T-helper 22 cell (primary cell): ENCODE measurements around the gene NUP88.

Experiments
- DNase-seq: peaks from one replicate; pipeline ENCODE4 v3.0.0-alpha.2; 2020; ENCODE audit warnings: low read depth

Gene NUP88

DNA sequence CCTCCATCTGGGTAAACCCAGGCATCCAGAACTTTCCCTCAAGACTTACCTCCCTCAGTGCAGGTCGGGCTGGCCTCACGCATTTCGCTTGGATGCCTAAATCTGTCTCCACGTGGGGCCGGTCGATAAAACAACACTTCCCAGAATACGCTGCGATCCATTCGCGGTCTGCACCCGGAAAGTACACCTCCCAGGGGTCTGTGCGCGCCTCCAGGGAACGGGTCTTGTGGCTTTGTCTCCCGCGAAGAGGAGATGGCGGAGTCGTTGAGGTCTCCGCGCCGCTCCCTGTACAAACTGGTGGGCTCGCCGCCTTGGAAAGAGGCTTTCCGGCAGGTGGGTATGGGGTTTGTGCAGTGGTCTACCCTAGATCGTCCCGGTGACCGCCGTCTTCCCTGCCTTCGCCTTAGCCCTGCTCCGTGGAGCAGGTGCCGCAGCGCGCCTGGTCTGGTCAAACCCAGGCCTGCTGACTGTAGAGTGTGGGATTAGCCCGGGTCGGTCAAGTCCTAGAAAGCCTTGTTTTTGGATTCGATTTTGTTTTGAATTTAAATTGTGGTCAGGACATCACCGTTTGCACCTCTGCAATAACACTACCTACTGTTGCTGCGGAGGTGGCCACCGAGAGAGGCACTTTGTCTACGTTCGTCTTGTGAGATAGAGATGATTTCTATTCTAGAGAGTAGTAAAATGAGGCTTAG, 644 bp upstream of the NUP88 start, which contains the start of gene RPAIN:
RPAIN (plus strand) TSS at position 224 of the 695 bp plus-strand sequence; CDS start at position 253, 29 bp downstream.
- DNase-seq, result peak; percentile 80

- DNase-seq, result peak; percentile 59
These were observed 555 bp downstream of the NUP88 start for GRCh38 chr17:5418858-5419355.

DNA sequence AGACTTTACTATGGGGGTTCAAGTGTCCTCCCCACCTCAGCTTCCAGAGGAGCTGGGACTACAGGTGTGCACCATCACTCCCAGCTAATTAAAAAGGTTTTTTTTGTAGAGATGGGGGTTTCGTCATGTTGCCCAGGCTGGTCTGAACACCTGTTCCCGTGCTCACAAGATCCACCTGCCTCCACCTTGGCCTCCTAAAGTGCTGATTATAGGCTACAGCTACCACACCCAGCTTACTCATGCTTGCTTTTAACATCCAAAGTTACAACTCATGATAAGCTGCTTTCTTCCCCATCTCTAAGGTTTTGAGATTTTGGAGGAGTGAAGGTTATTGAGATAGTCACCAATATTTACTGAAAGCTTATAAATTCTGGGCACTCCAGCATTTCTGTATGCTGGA, 2.6 kb downstream of the NUP88 start:
- DNase-seq, result no peak

- DNase-seq, result no peak
These were observed 5.8 kb downstream of the NUP88 start for GRCh38 chr17:5413682-5414081.

DNA sequence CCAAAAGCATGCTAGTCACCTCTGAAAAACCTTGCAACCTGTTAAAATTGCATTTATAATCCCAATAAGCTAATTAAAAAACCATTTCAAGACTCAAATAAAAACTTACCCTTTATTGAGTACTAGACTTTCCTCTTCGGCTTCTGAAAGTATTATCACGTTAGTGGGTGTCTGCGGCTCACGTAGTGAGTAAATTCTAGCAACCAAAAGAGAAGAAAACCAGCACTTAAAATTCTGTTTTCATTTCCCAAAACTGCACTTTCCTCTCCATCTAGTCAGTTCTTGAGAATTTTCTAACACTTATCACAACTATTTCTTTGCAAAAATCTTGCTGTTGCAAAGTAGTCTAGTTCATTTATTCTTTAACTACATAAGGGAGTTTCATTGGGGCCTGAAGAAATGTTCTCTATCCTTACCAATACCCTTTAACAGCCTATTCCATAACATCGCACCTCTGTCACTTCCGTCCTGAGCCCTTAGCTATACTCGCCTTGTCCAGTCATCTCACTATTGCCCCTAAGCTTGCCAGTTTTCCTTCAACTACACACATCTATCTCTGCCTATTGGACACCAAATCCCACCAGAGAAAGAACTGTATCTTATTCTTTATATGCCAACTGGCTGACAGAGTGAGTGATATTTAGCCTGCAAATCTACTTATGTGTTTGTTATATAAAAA, 8.7 kb downstream of the NUP88 start:
- DNase-seq, result no peak

- no peak for DNase-seq
These were observed 11.3 kb downstream of the NUP88 start for GRCh38 chr17:5408186-5408585.

- DNase-seq, result no peak
These were observed 14.1 kb downstream of the NUP88 start for GRCh38 chr17:5405400-5405799.

DNA sequence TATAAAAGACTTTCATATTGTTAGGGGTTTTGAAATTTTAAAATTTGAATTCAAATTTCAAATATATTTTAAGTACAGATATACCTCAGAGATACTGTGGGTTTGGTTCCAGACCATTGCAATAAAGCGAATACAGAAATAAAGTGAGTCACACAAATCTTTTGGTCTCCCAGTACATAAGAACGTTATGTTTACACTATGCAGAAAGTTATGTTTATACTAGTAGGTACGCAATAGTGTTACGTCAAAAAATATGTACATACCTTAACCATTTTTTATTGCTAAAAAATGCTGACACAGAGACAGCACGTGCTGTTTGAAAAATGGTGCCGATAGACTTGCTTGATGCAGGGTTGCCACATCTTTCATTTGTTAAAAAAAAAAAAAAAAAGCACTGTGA, 19.7 kb downstream of the NUP88 start:
- no peak for DNase-seq

DNA sequence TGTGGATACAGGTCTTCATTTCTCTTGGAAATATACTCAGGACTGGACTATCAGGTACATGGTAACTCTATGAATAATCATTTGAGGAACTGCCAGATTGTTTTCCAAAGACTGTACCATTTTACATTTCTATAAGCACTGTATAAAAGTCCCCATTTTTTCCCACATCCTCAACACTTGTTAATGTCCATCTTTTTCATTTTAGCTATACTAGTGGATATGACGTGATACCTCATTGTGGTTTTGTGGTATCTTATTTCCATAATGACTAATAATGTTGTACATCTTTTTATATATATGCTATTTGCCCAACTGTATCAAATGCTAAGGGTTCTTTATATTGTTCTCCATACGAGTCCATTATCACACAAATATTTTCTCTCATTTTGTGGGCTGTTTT, 22.9 kb downstream of the NUP88 start:
- no peak for DNase-seq

GRCh38 chr17:5391678-5392077, 27.8 kb downstream of the NUP88 start:
- no peak for DNase-seq

GRCh38 chr17:5381542-5381941, 37.9 kb downstream of the NUP88 start:
- no peak for DNase-seq

- DNase-seq, result no peak
These were observed 38.8 kb downstream of the NUP88 start for GRCh38 chr17:5380491-5381135.

DNA sequence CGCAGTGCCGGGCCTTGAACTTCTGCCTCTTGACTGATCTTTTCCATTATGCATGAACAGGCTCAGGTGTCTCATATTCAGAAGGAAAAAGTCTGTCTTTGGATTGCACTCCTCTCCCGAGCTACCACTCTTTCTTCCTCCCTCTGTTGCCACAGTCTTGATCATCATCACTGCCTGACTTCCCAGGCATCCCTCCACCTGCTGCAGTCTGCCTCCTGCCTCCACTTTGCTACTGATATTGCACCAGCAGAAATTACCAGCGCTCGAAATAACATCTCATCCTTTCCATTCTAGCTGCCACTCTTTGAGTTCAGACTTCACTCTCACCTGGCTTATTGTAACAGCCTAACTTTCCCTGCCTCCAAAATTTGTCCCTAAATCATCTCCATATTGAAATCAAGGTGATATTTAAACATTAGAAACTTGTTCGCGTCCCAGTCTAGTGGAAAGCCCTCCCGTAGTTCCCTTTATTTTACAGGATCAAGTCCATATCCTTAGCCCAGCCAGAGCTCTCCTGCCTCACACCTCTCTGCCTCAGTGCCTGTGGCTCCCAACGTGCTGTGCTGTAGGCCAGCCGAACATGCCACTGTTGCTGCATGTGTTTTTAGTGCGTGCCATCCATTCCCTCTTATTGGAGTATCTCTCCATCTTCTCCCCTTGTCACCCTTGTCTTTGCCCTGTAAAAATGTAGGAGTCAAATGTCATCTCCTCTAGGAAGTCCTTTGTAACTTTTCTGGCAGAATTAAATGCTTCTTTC, 39.9 kb downstream of the NUP88 start:
- DNase-seq, result no peak

- DNase-seq, result no peak
These were observed 40.8 kb downstream of the NUP88 start for GRCh38 chr17:5378566-5379207.

- DNase-seq, result no peak
These were observed 46.4 kb downstream of the NUP88 start for GRCh38 chr17:5373112-5373511.

- no peak for DNase-seq
These were observed 49.1 kb downstream of the NUP88 start for GRCh38 chr17:5370411-5370810.

DNA sequence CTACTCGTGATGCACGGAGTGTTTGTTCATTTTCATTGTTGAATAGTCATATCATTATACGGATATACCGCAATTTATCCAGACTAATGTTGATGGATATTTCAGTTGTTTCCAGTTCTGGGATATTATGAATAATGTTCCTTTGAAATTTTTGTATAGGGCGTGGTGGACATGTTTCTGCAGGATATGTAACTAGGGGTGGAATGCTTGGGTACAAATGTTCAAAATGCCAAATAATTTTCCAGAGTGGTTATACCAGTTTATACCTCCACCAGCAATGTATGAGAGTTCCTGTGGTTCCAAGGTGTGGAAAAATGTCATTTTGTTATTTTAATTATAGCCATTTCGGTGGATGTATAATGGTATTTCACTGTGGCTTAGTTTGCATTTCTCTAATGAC, 53.6 kb downstream of the NUP88 start:
- no peak for DNase-seq

GRCh38 chr17:5364696-5365095, 54.8 kb downstream of the NUP88 start:
- no peak for DNase-seq

- no peak for DNase-seq
These were observed 55.3 kb downstream of the NUP88 start for GRCh38 chr17:5364156-5364555.

DNA sequence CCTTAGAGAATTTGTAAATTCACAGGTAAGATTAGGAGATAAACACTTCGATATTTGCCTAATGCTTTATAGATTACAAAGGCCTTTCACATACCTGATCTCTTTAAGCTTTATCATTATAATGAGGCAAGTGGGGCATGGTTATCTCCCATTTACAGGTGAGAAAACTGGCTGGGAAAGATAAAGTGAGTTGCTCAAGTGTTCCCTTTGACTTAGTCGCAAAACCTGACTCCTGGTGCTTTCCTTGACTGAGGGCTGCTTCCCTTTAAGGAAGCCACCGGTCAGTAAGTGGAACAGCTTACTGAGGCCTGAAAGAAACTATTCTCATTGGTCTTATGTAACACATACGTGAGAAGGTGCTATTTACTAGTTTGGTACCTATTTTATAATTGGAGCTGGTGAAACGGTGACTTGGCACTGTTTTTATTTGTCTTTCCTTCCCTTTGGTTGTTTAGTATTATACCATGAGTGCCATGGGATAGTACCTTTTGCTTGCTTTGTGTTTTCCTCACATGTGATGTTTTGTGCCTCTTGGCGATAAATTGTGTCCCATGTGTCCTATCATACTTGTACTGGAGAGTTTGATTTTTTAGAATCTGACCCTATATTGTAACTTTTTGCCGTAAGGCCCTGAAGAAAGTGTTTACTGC, 57.2 kb downstream of the NUP88 start:
- no peak for DNase-seq

GRCh38 chr17:5361426-5361825, 58.0 kb downstream of the NUP88 start:
- no peak for DNase-seq
